ENCODE results near the gene KCNJ12.
"Not testable (repeated sequence)": the region's sequence is repeated elsewhere in the genome, so short reads cannot be mapped to it uniquely, and the experiment has no call there.

The KCNJ12 gene

DNA sequence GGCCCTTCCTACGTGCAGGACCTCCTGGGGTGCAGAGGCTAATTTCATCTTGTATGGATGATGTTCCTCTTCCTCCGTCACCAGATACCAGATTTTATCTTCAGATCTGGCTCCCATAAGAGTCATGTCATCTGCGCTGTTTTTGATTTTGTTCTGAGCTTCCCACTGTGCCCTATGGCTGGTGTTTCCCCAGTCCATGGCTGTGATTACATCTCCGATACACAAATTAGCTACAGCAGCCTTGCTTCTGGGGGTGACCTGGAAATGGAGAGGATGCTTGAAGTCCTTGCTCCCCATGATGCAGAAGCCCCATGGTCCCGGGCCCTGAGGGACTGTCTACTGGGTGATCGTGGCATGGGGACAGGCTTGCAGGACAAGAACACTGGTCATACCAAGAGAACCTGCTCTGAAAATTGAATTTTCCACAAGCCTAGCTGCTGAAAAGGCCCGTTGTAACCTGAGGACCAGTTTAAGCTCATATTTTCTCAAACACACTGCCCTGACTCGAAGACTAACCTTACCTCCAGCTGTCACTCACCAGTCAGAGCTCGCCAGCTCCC lies 69.0 kb downstream of the KCNJ12 start:
- Histone ChIP-seq H3K36me3 (ENCODE audit: control insufficient read depth in 4 of 4, insufficient read depth in 4 of 4, low read length in 3 of 4) (no peaks in the 10 kb centered on the region), H3K4me3 (ENCODE audit: control insufficient read depth in 1 of 7, extremely low read depth in 1 of 7, insufficient read depth in 4 of 7, low read depth in 2 of 7, low read length in 6 of 7) (no peak overlapping the region), H3K4me1 (ENCODE audit: control extremely low read depth in 1 of 4, control insufficient read depth in 4 of 4, insufficient read depth in 4 of 4, low read length in 3 of 4) (no peaks in the 10 kb centered on the region), H3K27me3 (replicated peaks in 2 of 5; ENCODE audit: control insufficient read depth in 4 of 5, insufficient read depth in 5 of 5, low read length in 4 of 5) (peaks cover 0 to 1% (median 0%) of the 10 kb centered on the region in 5 experiments), H3K27ac (ENCODE audit: insufficient read depth in 1 of 2, low read depth in 1 of 2, low read length in 2 of 2, poor library complexity in 1 of 2, severe bottlenecking in 2 of 2) (no peak overlapping the region), H3K9me3 (ENCODE audit: control extremely low read depth in 1 of 5, control insufficient read depth in 4 of 5, insufficient read depth in 2 of 5, low read depth in 1 of 5, low read length in 4 of 5) (peaks cover 0 to 2% (median 0%) of the 10 kb centered on the region in 5 experiments)
- CTCF ChIA-PET = interaction anchor here (1.0 kb wide), 1 partner anchor 68 kb away, joined by 3 read pairs; no protein-coding TSS in a partner anchor
- no peak for DNase-seq
- WGBS (ENCODE audit: insufficient coverage) = 92% methylated on average over 7 of the region's 9 CpGs
- POLR2A ChIA-PET = no interaction called here

GRCh38 chr17:21447552-21447951 lies 71.4 kb downstream of the KCNJ12 start:
- not testable (repeated sequence) for DNase-seq; H3K36me3 ChIP-seq (ENCODE audit: control insufficient read depth in 4 of 4, insufficient read depth in 4 of 4, low read length in 3 of 4); H3K4me1 ChIP-seq (ENCODE audit: control extremely low read depth in 1 of 4, control insufficient read depth in 4 of 4, insufficient read depth in 4 of 4, low read length in 3 of 4); H3K9me3 ChIP-seq (ENCODE audit: control extremely low read depth in 1 of 5, control insufficient read depth in 4 of 5, insufficient read depth in 2 of 5, low read depth in 1 of 5, low read length in 4 of 5); H3K4me3 ChIP-seq (ENCODE audit: control insufficient read depth in 1 of 7, extremely low read depth in 1 of 7, insufficient read depth in 4 of 7, low read depth in 2 of 7, low read length in 6 of 7); H3K27me3 ChIP-seq (replicated peaks in 2 of 5; ENCODE audit: control insufficient read depth in 4 of 5, insufficient read depth in 5 of 5, low read length in 4 of 5); H3K27ac ChIP-seq (ENCODE audit: insufficient read depth in 1 of 2, low read depth in 1 of 2, low read length in 2 of 2, poor library complexity in 1 of 2, severe bottlenecking in 2 of 2)
- CTCF ChIA-PET = interaction anchor here (0.9 to 1.9 kb wide), 2 partner anchors 168 to 171 kb away, joined by 3 to 6 read pairs; no protein-coding TSS in a partner anchor
- WGBS (ENCODE audit: insufficient coverage) = 90% methylated on average over 2 of the region's 4 CpGs
- POLR2A ChIA-PET = interaction anchor here (0.6 kb wide), 1 partner anchor 12 kb away, joined by 3 read pairs; no protein-coding TSS in a partner anchor

- POLR2A ChIA-PET; H3K36me3 ChIP-seq (ENCODE audit: control insufficient read depth in 4 of 4, insufficient read depth in 4 of 4, low read length in 3 of 4); H3K27me3 ChIP-seq (replicated peaks in 2 of 5; ENCODE audit: control insufficient read depth in 4 of 5, insufficient read depth in 5 of 5, low read length in 4 of 5); H3K4me1 ChIP-seq (ENCODE audit: control extremely low read depth in 1 of 4, control insufficient read depth in 4 of 4, insufficient read depth in 4 of 4, low read length in 3 of 4); H3K4me3 ChIP-seq (ENCODE audit: control insufficient read depth in 1 of 7, extremely low read depth in 1 of 7, insufficient read depth in 4 of 7, low read depth in 2 of 7, low read length in 6 of 7); H3K9me3 ChIP-seq (ENCODE audit: control extremely low read depth in 1 of 5, control insufficient read depth in 4 of 5, insufficient read depth in 2 of 5, low read depth in 1 of 5, low read length in 4 of 5); H3K27ac ChIP-seq (ENCODE audit: insufficient read depth in 1 of 2, low read depth in 1 of 2, low read length in 2 of 2, poor library complexity in 1 of 2, severe bottlenecking in 2 of 2); DNase-seq: not testable (repeated sequence)
- 93% methylated on average over 2 of the region's 3 CpGs for WGBS (ENCODE audit: insufficient coverage)
- CTCF ChIA-PET = interaction anchor here (0.7 kb wide), 1 partner anchor 12 kb away, joined by 3 read pairs; no protein-coding TSS in a partner anchor
Measured at GRCh38 chr17:21449891-21450290, 73.7 kb downstream of the KCNJ12 start.

DNA sequence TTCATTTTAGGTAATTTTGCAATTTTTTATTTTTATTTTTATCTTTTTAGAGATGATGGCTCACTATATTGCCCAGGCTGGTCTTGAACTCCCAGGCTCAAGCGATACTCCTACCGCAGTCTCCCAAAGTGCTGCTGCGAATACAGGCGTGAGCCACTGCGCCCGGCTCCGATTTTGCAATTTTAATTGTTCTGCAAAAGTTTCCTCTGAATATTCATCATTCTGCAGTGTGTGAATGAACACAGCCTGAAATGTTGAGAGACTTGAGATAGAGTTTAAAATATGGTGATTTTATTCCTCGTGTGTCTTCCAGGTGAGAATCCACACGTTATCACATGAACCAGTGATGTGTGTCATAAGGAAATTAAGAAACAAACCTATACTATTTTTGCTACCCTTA lies 75.8 kb downstream of the KCNJ12 start:
- 90% methylated on average over 4 of the region's 9 CpGs for WGBS (ENCODE audit: insufficient coverage)
- no peaks in the 10 kb centered on the region for H3K36me3 ChIP-seq (ENCODE audit: control insufficient read depth in 4 of 4, insufficient read depth in 4 of 4, low read length in 3 of 4)
- ChIA-PET CTCF (interaction anchor here (1.6 to 6.6 kb wide), 2 partner anchors 60 to 63 kb away, joined by 3 to 84 read pairs; no protein-coding TSS in a partner anchor), POLR2A (no interaction called here)
- no peak overlapping the region for H3K4me3 ChIP-seq (ENCODE audit: control insufficient read depth in 1 of 7, extremely low read depth in 1 of 7, insufficient read depth in 4 of 7, low read depth in 2 of 7, low read length in 6 of 7)
- H3K4me1 ChIP-seq (ENCODE audit: control extremely low read depth in 1 of 4, control insufficient read depth in 4 of 4, insufficient read depth in 4 of 4, low read length in 3 of 4) = peaks cover 0 to 5% (median under 1%) of the 10 kb centered on the region in 4 experiments
- no peak overlapping the region for H3K27ac ChIP-seq (ENCODE audit: insufficient read depth in 1 of 2, low read depth in 1 of 2, low read length in 2 of 2, poor library complexity in 1 of 2, severe bottlenecking in 2 of 2)
- peaks cover 0 to 4% (median 0%) of the 10 kb centered on the region in 5 experiments for H3K27me3 ChIP-seq (replicated peaks in 2 of 5; ENCODE audit: control insufficient read depth in 4 of 5, insufficient read depth in 5 of 5, low read length in 4 of 5)
- DNase-seq = no peak
- H3K9me3 ChIP-seq (ENCODE audit: control extremely low read depth in 1 of 5, control insufficient read depth in 4 of 5, insufficient read depth in 2 of 5, low read depth in 1 of 5, low read length in 4 of 5) = peaks cover 0 to 2% (median 0%) of the 10 kb centered on the region in 5 experiments

GRCh38 chr17:21452377-21453143 lies 76.4 kb downstream of the KCNJ12 start:
- Histone ChIP-seq H3K36me3 (ENCODE audit: control insufficient read depth in 4 of 4, insufficient read depth in 4 of 4, low read length in 3 of 4) (no peaks in the 10 kb centered on the region), H3K9me3 (ENCODE audit: control extremely low read depth in 1 of 5, control insufficient read depth in 4 of 5, insufficient read depth in 2 of 5, low read depth in 1 of 5, low read length in 4 of 5) (peaks cover 0 to 2% (median 0%) of the 10 kb centered on the region in 5 experiments), H3K4me3 (ENCODE audit: control insufficient read depth in 1 of 7, extremely low read depth in 1 of 7, insufficient read depth in 4 of 7, low read depth in 2 of 7, low read length in 6 of 7) (peak overlapping the region in 1 of 7 experiments; percentile 19), H3K27me3 (replicated peaks in 2 of 5; ENCODE audit: control insufficient read depth in 4 of 5, insufficient read depth in 5 of 5, low read length in 4 of 5) (peaks cover 0 to 4% (median 0%) of the 10 kb centered on the region in 5 experiments), H3K4me1 (ENCODE audit: control extremely low read depth in 1 of 4, control insufficient read depth in 4 of 4, insufficient read depth in 4 of 4, low read length in 3 of 4) (peaks cover 0 to 11% (median 5%) of the 10 kb centered on the region in 4 experiments), H3K27ac (ENCODE audit: insufficient read depth in 1 of 2, low read depth in 1 of 2, low read length in 2 of 2, poor library complexity in 1 of 2, severe bottlenecking in 2 of 2) (no peak overlapping the region)
- ChIA-PET POLR2A (no interaction called here), CTCF (interaction anchor here (6.6 kb wide), 1 partner anchor 62 kb away, joined by 84 read pairs; no protein-coding TSS in a partner anchor)
- peak; percentile 79 to 84 (median 82) for DNase-seq
- WGBS (ENCODE audit: insufficient coverage) = 26% methylated on average over 34 of the region's 49 CpGs

DNA sequence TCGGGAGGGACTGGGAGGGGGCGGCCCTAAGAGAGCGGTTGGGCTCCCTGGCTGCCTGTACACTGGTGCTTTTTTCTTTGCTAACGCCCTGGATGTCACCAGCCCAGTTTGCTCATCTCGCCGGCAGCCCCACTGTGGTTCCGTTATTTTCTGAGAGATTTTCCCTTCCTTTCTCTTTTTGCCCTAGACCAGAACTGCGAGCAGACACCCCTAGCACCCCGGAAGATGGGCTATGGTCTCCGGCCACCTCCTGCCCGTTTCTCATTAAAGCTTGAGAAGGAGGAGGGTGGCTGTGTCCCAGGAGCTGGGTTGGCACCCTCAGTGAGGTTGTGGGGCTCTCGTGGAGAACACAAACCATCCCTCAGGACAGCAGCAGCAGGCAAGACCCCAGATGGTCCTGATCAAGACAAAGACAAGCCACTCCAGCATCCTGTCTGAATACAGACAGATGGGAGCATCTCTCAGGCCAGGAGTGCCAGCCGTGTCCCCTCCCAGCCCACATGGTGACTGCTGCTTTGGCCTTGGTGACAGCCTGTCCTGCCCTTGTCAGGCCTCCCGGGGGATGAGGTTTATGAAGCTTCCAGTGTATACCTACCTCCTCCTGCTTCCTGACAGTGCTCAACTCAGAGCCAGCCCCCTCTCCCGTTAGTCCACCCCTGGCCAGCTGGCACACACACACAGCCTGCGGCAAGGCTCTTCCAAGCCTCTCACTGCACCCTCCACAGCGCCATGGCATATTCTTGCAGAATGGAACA lies 77.2 kb downstream of the KCNJ12 start:
- no peak overlapping the region for H3K27ac ChIP-seq (ENCODE audit: insufficient read depth in 1 of 2, low read depth in 1 of 2, low read length in 2 of 2, poor library complexity in 1 of 2, severe bottlenecking in 2 of 2)
- POLR2A ChIA-PET = no interaction called here
- 81% methylated on average over 12 of the region's 17 CpGs for WGBS (ENCODE audit: insufficient coverage)
- DNase-seq = no peak
- CTCF ChIA-PET = interaction anchor here (2.2 to 6.6 kb wide), 2 partner anchors 56 to 61 kb away, joined by 7 to 84 read pairs; no protein-coding TSS in a partner anchor
- peaks cover 0 to 2% (median 0%) of the 10 kb centered on the region in 5 experiments for H3K9me3 ChIP-seq (ENCODE audit: control extremely low read depth in 1 of 5, control insufficient read depth in 4 of 5, insufficient read depth in 2 of 5, low read depth in 1 of 5, low read length in 4 of 5)
- no peak overlapping the region for H3K4me3 ChIP-seq (ENCODE audit: control insufficient read depth in 1 of 7, extremely low read depth in 1 of 7, insufficient read depth in 4 of 7, low read depth in 2 of 7, low read length in 6 of 7)
- peaks cover 0 to 12% (median 6%) of the 10 kb centered on the region in 4 experiments for H3K4me1 ChIP-seq (ENCODE audit: control extremely low read depth in 1 of 4, control insufficient read depth in 4 of 4, insufficient read depth in 4 of 4, low read length in 3 of 4)
- no peaks in the 10 kb centered on the region for H3K36me3 ChIP-seq (ENCODE audit: control insufficient read depth in 4 of 4, insufficient read depth in 4 of 4, low read length in 3 of 4)
- peaks cover 0 to 4% (median 0%) of the 10 kb centered on the region in 5 experiments for H3K27me3 ChIP-seq (replicated peaks in 2 of 5; ENCODE audit: control insufficient read depth in 4 of 5, insufficient read depth in 5 of 5, low read length in 4 of 5)

All from common myeloid progenitor, CD34-positive (primary cell).